Sigmoid colon (tissue), 3 donors: ENCODE data around the gene HACD4.

Experiments
- POLR2A ChIP-seq, 2 donors: fragments of 450-650 bp; IDR thresholded peaks; one replicate each; pipeline ENCODE4 v1.6.1; 2016; ENCODE audit warnings: antibody characterized with exemption in 2 of 2, mild to moderate bottlenecking in 2 of 2, moderate library complexity in 2 of 2
- TF ChIP-seq, protein P1 (sequence below), 4 experiments: fragments of 450-650 bp in 3 of 4; fragments of 200-600 bp in 1 of 4; IDR thresholded peaks; one replicate each; pipeline ENCODE4 v1.5.1; 2016 to 2019; ENCODE audit warnings: antibody characterized with exemption in 4 of 4, mild to moderate bottlenecking in 3 of 4, moderate library complexity in 2 of 4

DNA sequence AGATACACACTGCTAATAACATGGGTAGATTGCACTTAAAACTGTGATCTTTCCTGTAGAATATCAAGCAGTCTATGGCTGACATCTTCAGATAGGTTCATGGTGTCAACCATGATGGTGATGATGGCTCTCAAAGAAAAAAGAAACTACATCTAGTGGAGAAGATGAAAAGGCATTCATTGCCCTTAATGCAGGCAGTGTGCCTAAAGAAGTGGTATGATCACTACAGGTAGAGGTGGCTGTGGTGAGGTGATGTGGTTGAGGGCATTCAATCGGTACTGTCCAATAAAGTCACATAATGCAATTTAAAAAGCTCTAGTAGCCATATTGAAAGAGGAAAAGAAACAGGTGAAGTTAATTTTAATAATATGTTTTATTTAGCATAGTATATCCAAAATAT lies 49.4 kb upstream of the HACD4 start:
- no peak for TF ChIP-seq POLR2A (IDR thresholded peaks at IDR 0.05)
- TF ChIP-seq, protein P1, sequence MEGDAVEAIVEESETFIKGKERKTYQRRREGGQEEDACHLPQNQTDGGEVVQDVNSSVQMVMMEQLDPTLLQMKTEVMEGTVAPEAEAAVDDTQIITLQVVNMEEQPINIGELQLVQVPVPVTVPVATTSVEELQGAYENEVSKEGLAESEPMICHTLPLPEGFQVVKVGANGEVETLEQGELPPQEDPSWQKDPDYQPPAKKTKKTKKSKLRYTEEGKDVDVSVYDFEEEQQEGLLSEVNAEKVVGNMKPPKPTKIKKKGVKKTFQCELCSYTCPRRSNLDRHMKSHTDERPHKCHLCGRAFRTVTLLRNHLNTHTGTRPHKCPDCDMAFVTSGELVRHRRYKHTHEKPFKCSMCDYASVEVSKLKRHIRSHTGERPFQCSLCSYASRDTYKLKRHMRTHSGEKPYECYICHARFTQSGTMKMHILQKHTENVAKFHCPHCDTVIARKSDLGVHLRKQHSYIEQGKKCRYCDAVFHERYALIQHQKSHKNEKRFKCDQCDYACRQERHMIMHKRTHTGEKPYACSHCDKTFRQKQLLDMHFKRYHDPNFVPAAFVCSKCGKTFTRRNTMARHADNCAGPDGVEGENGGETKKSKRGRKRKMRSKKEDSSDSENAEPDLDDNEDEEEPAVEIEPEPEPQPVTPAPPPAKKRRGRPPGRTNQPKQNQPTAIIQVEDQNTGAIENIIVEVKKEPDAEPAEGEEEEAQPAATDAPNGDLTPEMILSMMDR (IDR thresholded peaks at IDR 0.05): no peak
